ENCODE measurements around the gene LIN37. TPM values are rescaled to one million over a fixed set of nuclear protein-coding genes. Genes with fewer than 3 reads are reported as not detected.

The LIN37 gene
- total and polyA plus RNA-seq, 2 experiments from 2014 or later, result 11.4 to 16.0 TPM

- no peak for DNase-seq (ENCODE audit: low read depth in 1 of 2, low spot score in 1 of 2)
- no peaks in the 10 kb centered on the region for H3K27me3 ChIP-seq
- no peaks in the 10 kb centered on the region for H3K9me3 ChIP-seq (ENCODE audit: low read depth)
- no peak overlapping the region for H3K4me3 ChIP-seq
- H3K4me1 ChIP-seq (ENCODE audit: low read depth), result peaks cover 5% of the 10 kb centered on the region
- TF ChIP-seq, protein P1, sequence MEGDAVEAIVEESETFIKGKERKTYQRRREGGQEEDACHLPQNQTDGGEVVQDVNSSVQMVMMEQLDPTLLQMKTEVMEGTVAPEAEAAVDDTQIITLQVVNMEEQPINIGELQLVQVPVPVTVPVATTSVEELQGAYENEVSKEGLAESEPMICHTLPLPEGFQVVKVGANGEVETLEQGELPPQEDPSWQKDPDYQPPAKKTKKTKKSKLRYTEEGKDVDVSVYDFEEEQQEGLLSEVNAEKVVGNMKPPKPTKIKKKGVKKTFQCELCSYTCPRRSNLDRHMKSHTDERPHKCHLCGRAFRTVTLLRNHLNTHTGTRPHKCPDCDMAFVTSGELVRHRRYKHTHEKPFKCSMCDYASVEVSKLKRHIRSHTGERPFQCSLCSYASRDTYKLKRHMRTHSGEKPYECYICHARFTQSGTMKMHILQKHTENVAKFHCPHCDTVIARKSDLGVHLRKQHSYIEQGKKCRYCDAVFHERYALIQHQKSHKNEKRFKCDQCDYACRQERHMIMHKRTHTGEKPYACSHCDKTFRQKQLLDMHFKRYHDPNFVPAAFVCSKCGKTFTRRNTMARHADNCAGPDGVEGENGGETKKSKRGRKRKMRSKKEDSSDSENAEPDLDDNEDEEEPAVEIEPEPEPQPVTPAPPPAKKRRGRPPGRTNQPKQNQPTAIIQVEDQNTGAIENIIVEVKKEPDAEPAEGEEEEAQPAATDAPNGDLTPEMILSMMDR (IDR thresholded peaks at IDR 0.05; ENCODE audit: low read depth, low read length), result no peak
- H3K36me3 ChIP-seq, result no peaks in the 10 kb centered on the region
- no peak overlapping the region for H3K27ac ChIP-seq
These were observed 37.3 kb upstream of the LIN37 start for GRCh38 chr19:35710784-35711723.

DNA sequence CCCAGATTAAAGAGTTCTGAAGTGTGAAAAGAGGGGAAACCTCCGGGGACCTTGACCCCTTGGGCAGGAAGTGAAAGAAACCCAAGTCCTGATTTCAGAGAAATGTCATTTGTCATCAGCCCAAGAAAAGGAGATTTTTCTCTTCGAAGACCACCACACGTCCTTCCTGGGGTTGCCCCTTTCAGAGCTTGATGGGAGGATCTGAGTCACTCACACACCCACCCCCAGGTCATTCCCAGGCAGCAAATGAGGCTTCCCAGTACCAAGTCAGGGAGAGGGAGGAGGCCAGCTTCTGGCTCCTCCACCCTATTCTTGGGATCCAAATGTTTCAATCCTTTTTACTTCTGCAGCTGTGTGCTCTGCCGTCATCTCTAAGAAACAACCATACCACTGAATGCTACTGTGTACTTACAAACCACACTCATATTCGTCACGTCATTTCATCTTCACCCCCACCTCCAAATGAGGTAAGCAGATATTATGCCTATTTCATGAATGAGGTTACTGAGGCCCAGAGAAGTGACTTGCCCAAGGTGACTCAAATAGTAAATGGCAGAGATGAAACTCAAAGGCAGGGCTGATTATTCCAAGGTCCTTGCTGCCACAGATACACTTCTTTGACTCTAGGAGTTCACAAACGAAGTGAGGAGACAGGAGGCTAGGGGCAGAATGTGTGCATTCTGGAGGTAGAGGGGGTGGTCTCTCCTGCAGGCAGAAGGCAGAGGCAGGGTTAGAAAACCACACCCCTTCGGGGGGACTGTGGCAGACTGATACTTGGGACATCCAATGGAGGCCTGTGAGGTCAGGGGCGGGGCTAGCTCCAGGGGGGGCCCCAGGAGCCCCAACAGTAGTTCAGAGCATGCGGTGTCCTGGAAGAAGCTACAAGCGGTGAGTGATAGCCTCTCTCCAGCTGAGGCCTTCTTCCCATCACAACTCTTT, 35.5 kb upstream of the LIN37 start:
- H3K4me1 ChIP-seq (ENCODE audit: low read depth), result peaks cover 6% of the 10 kb centered on the region
- TF ChIP-seq, protein P1 (IDR thresholded peaks at IDR 0.05; ENCODE audit: low read depth, low read length), result no peak
- H3K27me3 ChIP-seq, result no peaks in the 10 kb centered on the region
- H3K4me3 ChIP-seq, result no peak overlapping the region
- H3K9me3 ChIP-seq (ENCODE audit: low read depth), result no peaks in the 10 kb centered on the region
- no peak for DNase-seq (ENCODE audit: low read depth in 1 of 2, low spot score in 1 of 2)
- H3K27ac ChIP-seq, result no peak overlapping the region
- H3K36me3 ChIP-seq, result no peaks in the 10 kb centered on the region

- Histone ChIP-seq H3K9me3 (ENCODE audit: low read depth) (no peaks in the 10 kb centered on the region), H3K27ac (no peak overlapping the region), H3K4me1 (ENCODE audit: low read depth) (peaks cover 6% of the 10 kb centered on the region), H3K4me3 (no peak overlapping the region), H3K36me3 (no peaks in the 10 kb centered on the region), H3K27me3 (no peaks in the 10 kb centered on the region)
- no peak for DNase-seq (ENCODE audit: low read depth in 1 of 2, low spot score in 1 of 2)
- TF ChIP-seq, protein P1 (IDR thresholded peaks at IDR 0.05; ENCODE audit: low read depth, low read length), result no peak
These were observed 34.9 kb upstream of the LIN37 start for GRCh38 chr19:35713506-35713850.

DNA sequence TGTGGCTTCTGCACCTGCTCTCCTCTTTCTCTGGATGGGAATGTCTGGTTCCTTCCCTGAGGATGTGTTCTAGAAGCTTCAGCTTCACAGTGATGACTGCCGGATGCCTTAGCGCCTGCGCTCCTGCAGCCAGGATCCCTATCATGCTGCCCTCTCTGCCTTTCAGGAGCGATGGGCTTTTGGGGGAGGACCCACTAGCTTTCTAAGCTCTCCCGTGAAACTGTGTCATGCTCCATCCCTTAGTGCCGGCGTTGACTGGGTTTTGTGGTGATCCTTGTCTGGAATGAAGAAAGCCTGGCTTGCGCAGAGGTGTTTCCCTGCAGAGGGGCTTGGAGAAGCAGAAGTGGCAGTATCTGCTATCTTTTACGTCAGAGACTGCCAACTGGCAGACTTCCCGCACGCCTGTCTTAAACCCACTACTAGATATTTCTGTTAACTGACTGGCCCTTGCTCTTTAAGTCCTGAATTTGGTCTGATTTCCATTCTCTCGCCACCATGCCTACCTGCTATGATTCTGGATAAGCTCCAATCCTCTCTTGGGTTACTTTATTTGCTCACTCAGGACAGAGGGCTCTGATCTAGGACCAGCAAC, 34.4 kb upstream of the LIN37 start:
- Histone ChIP-seq H3K36me3 (no peaks in the 10 kb centered on the region), H3K9me3 (ENCODE audit: low read depth) (no peaks in the 10 kb centered on the region), H3K4me1 (ENCODE audit: low read depth) (peaks cover 6% of the 10 kb centered on the region), H3K4me3 (no peak overlapping the region), H3K27me3 (no peaks in the 10 kb centered on the region), H3K27ac (no peak overlapping the region)
- no peak for DNase-seq (ENCODE audit: low read depth in 1 of 2, low spot score in 1 of 2)
- TF ChIP-seq, protein P1 (IDR thresholded peaks at IDR 0.05; ENCODE audit: low read depth, low read length), result no peak

GRCh38 chr19:35714601-35715354, 33.6 kb upstream of the LIN37 start:
- Histone ChIP-seq H3K27me3 (no peaks in the 10 kb centered on the region), H3K4me3 (no peak overlapping the region), H3K36me3 (no peaks in the 10 kb centered on the region), H3K9me3 (ENCODE audit: low read depth) (no peaks in the 10 kb centered on the region), H3K4me1 (ENCODE audit: low read depth) (peaks cover 6% of the 10 kb centered on the region), H3K27ac (no peak overlapping the region)
- no peak for DNase-seq (ENCODE audit: low read depth in 1 of 2, low spot score in 1 of 2)
- TF ChIP-seq, protein P1 (IDR thresholded peaks at IDR 0.05; ENCODE audit: low read depth, low read length), result no peak
